ENCODE measurements around the gene FAM228A.

FAM228A gene

GRCh38 chr2:24211408-24211807, 36.6 kb downstream of the FAM228A start:
- H3K36me3 ChIP-seq (ENCODE audit: control insufficient read depth, insufficient read depth, low read length) = peaks cover 38% of the 10 kb centered on the region
- no peaks in the 10 kb centered on the region for H3K27me3 ChIP-seq (ENCODE audit: control insufficient read depth, insufficient read depth, low read length)
- no peaks in the 10 kb centered on the region for H3K4me1 ChIP-seq (ENCODE audit: control insufficient read depth, insufficient read depth, low read length)
- H3K9ac ChIP-seq (ENCODE audit: low read length) = no peak overlapping the region
- H3K4me3 ChIP-seq (ENCODE audit: low read length) = no peak overlapping the region
- no peak overlapping the region for H3K27ac ChIP-seq (ENCODE audit: low read depth, low read length)

- peaks cover 22% of the 10 kb centered on the region for H3K36me3 ChIP-seq (ENCODE audit: control insufficient read depth, insufficient read depth, low read length)
Observed at GRCh38 chr2:24214880-24215279, 40.0 kb downstream of the FAM228A start.

GRCh38 chr2:24220554-24221291, 45.9 kb downstream of the FAM228A start:
- Histone ChIP-seq H3K27me3 (ENCODE audit: control insufficient read depth, insufficient read depth, low read length) (no peaks in the 10 kb centered on the region), H3K9ac (ENCODE audit: low read length) (no peak overlapping the region), H3K27ac (ENCODE audit: low read depth, low read length) (no peak overlapping the region), H3K4me1 (ENCODE audit: control insufficient read depth, insufficient read depth, low read length) (no peaks in the 10 kb centered on the region), H3K36me3 (ENCODE audit: control insufficient read depth, insufficient read depth, low read length) (peaks cover 9% of the 10 kb centered on the region), H3K4me3 (ENCODE audit: low read length) (no peak overlapping the region)

More at GRCh38 chr2:24214880-24215279, 40.0 kb downstream of the FAM228A start:
- H3K4me1 ChIP-seq (ENCODE audit: control insufficient read depth, insufficient read depth, low read length) = no peaks in the 10 kb centered on the region
- no peak overlapping the region for H3K4me3 ChIP-seq (ENCODE audit: low read length)
- no peak overlapping the region for H3K27ac ChIP-seq (ENCODE audit: low read depth, low read length)
- no peak overlapping the region for H3K9ac ChIP-seq (ENCODE audit: low read length)
- no peaks in the 10 kb centered on the region for H3K27me3 ChIP-seq (ENCODE audit: control insufficient read depth, insufficient read depth, low read length)

GRCh38 chr2:24221343-24222050, 46.6 kb downstream of the FAM228A start:
- Histone ChIP-seq H3K27ac (ENCODE audit: low read depth, low read length) (no peak overlapping the region), H3K27me3 (ENCODE audit: control insufficient read depth, insufficient read depth, low read length) (no peaks in the 10 kb centered on the region), H3K4me3 (ENCODE audit: low read length) (no peak overlapping the region), H3K9ac (ENCODE audit: low read length) (no peak overlapping the region), H3K4me1 (ENCODE audit: control insufficient read depth, insufficient read depth, low read length) (no peaks in the 10 kb centered on the region), H3K36me3 (ENCODE audit: control insufficient read depth, insufficient read depth, low read length) (peaks cover 5% of the 10 kb centered on the region)

GRCh38 chr2:24222946-24223345, 48.1 kb downstream of the FAM228A start:
- Histone ChIP-seq H3K4me3 (ENCODE audit: low read length) (no peak overlapping the region), H3K9ac (ENCODE audit: low read length) (no peak overlapping the region), H3K4me1 (ENCODE audit: control insufficient read depth, insufficient read depth, low read length) (no peaks in the 10 kb centered on the region), H3K27me3 (ENCODE audit: control insufficient read depth, insufficient read depth, low read length) (no peaks in the 10 kb centered on the region), H3K36me3 (ENCODE audit: control insufficient read depth, insufficient read depth, low read length) (no peaks in the 10 kb centered on the region), H3K27ac (ENCODE audit: low read depth, low read length) (no peak overlapping the region)

- Histone ChIP-seq H3K4me1 (ENCODE audit: control insufficient read depth, insufficient read depth, low read length) (no peaks in the 10 kb centered on the region), H3K36me3 (ENCODE audit: control insufficient read depth, insufficient read depth, low read length) (no peaks in the 10 kb centered on the region), H3K4me3 (ENCODE audit: low read length) (no peak overlapping the region), H3K27me3 (ENCODE audit: control insufficient read depth, insufficient read depth, low read length) (no peaks in the 10 kb centered on the region), H3K9ac (ENCODE audit: low read length) (no peak overlapping the region), H3K27ac (ENCODE audit: low read depth, low read length) (no peak overlapping the region)
Observed at GRCh38 chr2:24225499-24226242, 50.8 kb downstream of the FAM228A start.

GRCh38 chr2:24228470-24228869, 53.6 kb downstream of the FAM228A start:
- H3K9ac ChIP-seq (ENCODE audit: low read length) = no peak overlapping the region
- no peak overlapping the region for H3K4me3 ChIP-seq (ENCODE audit: low read length)
- H3K27me3 ChIP-seq (ENCODE audit: control insufficient read depth, insufficient read depth, low read length) = no peaks in the 10 kb centered on the region
- no peaks in the 10 kb centered on the region for H3K4me1 ChIP-seq (ENCODE audit: control insufficient read depth, insufficient read depth, low read length)
- no peaks in the 10 kb centered on the region for H3K36me3 ChIP-seq (ENCODE audit: control insufficient read depth, insufficient read depth, low read length)
- no peak overlapping the region for H3K27ac ChIP-seq (ENCODE audit: low read depth, low read length)

GRCh38 chr2:24231461-24231881, 56.6 kb downstream of the FAM228A start:
- Histone ChIP-seq H3K27me3 (ENCODE audit: control insufficient read depth, insufficient read depth, low read length) (no peaks in the 10 kb centered on the region), H3K27ac (ENCODE audit: low read depth, low read length) (no peak overlapping the region), H3K4me1 (ENCODE audit: control insufficient read depth, insufficient read depth, low read length) (no peaks in the 10 kb centered on the region), H3K4me3 (ENCODE audit: low read length) (no peak overlapping the region), H3K9ac (ENCODE audit: low read length) (no peak overlapping the region), H3K36me3 (ENCODE audit: control insufficient read depth, insufficient read depth, low read length) (no peaks in the 10 kb centered on the region)

- H3K27ac ChIP-seq (ENCODE audit: low read depth, low read length) = no peak overlapping the region
Observed at GRCh38 chr2:24233321-24233720, 58.5 kb downstream of the FAM228A start.

GRCh38 chr2:24237313-24237712, 62.5 kb downstream of the FAM228A start:
- Histone ChIP-seq H3K36me3 (ENCODE audit: control insufficient read depth, insufficient read depth, low read length) (no peaks in the 10 kb centered on the region), H3K4me3 (ENCODE audit: low read length) (no peak overlapping the region), H3K4me1 (ENCODE audit: control insufficient read depth, insufficient read depth, low read length) (no peaks in the 10 kb centered on the region), H3K27me3 (ENCODE audit: control insufficient read depth, insufficient read depth, low read length) (no peaks in the 10 kb centered on the region), H3K27ac (ENCODE audit: low read depth, low read length) (no peak overlapping the region), H3K9ac (ENCODE audit: low read length) (no peak overlapping the region)

More at GRCh38 chr2:24233321-24233720, 58.5 kb downstream of the FAM228A start:
- H3K4me3 ChIP-seq (ENCODE audit: low read length) = no peak overlapping the region
- H3K9ac ChIP-seq (ENCODE audit: low read length) = no peak overlapping the region
- no peaks in the 10 kb centered on the region for H3K4me1 ChIP-seq (ENCODE audit: control insufficient read depth, insufficient read depth, low read length)
- H3K27me3 ChIP-seq (ENCODE audit: control insufficient read depth, insufficient read depth, low read length) = no peaks in the 10 kb centered on the region
- H3K36me3 ChIP-seq (ENCODE audit: control insufficient read depth, insufficient read depth, low read length) = no peaks in the 10 kb centered on the region

- no peaks in the 10 kb centered on the region for H3K36me3 ChIP-seq (ENCODE audit: control insufficient read depth, insufficient read depth, low read length)
- no peak overlapping the region for H3K9ac ChIP-seq (ENCODE audit: low read length)
- no peaks in the 10 kb centered on the region for H3K4me1 ChIP-seq (ENCODE audit: control insufficient read depth, insufficient read depth, low read length)
- H3K27me3 ChIP-seq (ENCODE audit: control insufficient read depth, insufficient read depth, low read length) = no peaks in the 10 kb centered on the region
- H3K4me3 ChIP-seq (ENCODE audit: low read length) = no peak overlapping the region
- H3K27ac ChIP-seq (ENCODE audit: low read depth, low read length) = no peak overlapping the region
Observed at GRCh38 chr2:24238158-24238557, 63.3 kb downstream of the FAM228A start.

- H3K4me1 ChIP-seq (ENCODE audit: control insufficient read depth, insufficient read depth, low read length) = no peaks in the 10 kb centered on the region
- no peaks in the 10 kb centered on the region for H3K27me3 ChIP-seq (ENCODE audit: control insufficient read depth, insufficient read depth, low read length)
- no peak overlapping the region for H3K27ac ChIP-seq (ENCODE audit: low read depth, low read length)
- no peak overlapping the region for H3K9ac ChIP-seq (ENCODE audit: low read length)
- H3K4me3 ChIP-seq (ENCODE audit: low read length) = no peak overlapping the region
- H3K36me3 ChIP-seq (ENCODE audit: control insufficient read depth, insufficient read depth, low read length) = no peaks in the 10 kb centered on the region
Observed at GRCh38 chr2:24239553-24239952, 64.7 kb downstream of the FAM228A start.

All from rectal smooth muscle tissue (tissue), 1 donor.